WTC11 (cell line): ENCODE measurements around the gene STAU1. TPM values are rescaled to one million over a fixed set of nuclear protein-coding genes. Genes with fewer than 3 reads are reported as not detected.

Experiments
- ATAC-seq: fragments of 200-7000 bp; cut with Tn5 transposase; 2 replicates; pipeline ENCODE4 v1.10.0; 2021; ENCODE audit warnings: mild to moderate bottlenecking, moderate library complexity
- CTCF ChIA-PET: fragments of 300-600 bp; sonication (Branson Sonifier 250); formaldehyde crosslinking; loops from one replicate; lab custom pipeline; 2021; ENCODE audit warnings: antibody characterized with exemption; lab: Charles Lee
- POLR2A ChIA-PET: fragments of 350-600 bp; sonication (Branson Sonifier 250); formaldehyde crosslinking; loops from one replicate; lab custom pipeline; 2021; ENCODE audit warnings: antibody characterized with exemption; lab: Charles Lee
- DNase-seq: peaks from one replicate; pipeline ENCODE4 v3.0.0; 2021; ENCODE audit warnings: low spot score
- H3K27ac Mint-ChIP-seq: 2 replicates; pipeline ENCODE4 v1.8.0; 2021; ENCODE audit warnings: mixed read lengths
- H3K27me3 Mint-ChIP-seq: 2 replicates; pipeline ENCODE4 v1.8.0; 2021; ENCODE audit warnings: low read depth, mild to moderate bottlenecking, moderate library complexity, mixed read lengths
- H3K36me3 Mint-ChIP-seq: 2 replicates; pipeline ENCODE4 v1.8.0; 2021; ENCODE audit warnings: mixed read lengths
- H3K4me1 Mint-ChIP-seq: 2 replicates; pipeline ENCODE4 v1.8.0; 2022; ENCODE audit warnings: mixed read lengths
- H3K4me3 Mint-ChIP-seq: 2 replicates; pipeline ENCODE4 v1.8.0; 2021; ENCODE audit warnings: mild to moderate bottlenecking, moderate library complexity, mixed read lengths
- H3K9me3 Mint-ChIP-seq: 2 replicates; pipeline ENCODE4 v1.8.0; 2021; ENCODE audit warnings: mixed read lengths
- AR ChIP-seq: fragments of 250-450 bp; sonication (Bioruptor Pico); IDR thresholded peaks from 2 replicates; pipeline ENCODE4 v1.9.0; 2021; ENCODE audit warnings: mild to moderate bottlenecking
- ARID4B ChIP-seq: sonication (generic); formaldehyde crosslinking; IDR thresholded peaks from 2 replicates; pipeline ENCODE4 v1.8.0; 2023; ENCODE audit warnings: missing genetic modification reagents, mild to moderate bottlenecking, borderline replicate concordance
- CREB1 ChIP-seq: sonication (generic); formaldehyde crosslinking; IDR thresholded peaks from 2 replicates; pipeline ENCODE4 v1.8.0; 2023; ENCODE audit warnings: mild to moderate bottlenecking, missing genetic modification reagents
- E2F4 ChIP-seq: sonication (generic); formaldehyde crosslinking; IDR thresholded peaks from 2 replicates; pipeline ENCODE4 v1.8.1; 2022; ENCODE audit warnings: low read depth, mild to moderate bottlenecking, moderate library complexity, missing genetic modification reagents, borderline replicate concordance
- E2F5 ChIP-seq: sonication (generic); formaldehyde crosslinking; IDR thresholded peaks from 2 replicates; pipeline ENCODE4 v1.8.1; 2022; ENCODE audit warnings: mild to moderate bottlenecking, moderate library complexity, missing genetic modification reagents
- EMX1 ChIP-seq: fragments of 250-450 bp; sonication (Bioruptor Pico); IDR thresholded peaks from 2 replicates; pipeline ENCODE4 v1.8.0; 2021; ENCODE audit warnings: mild to moderate bottlenecking
- FOXJ3 ChIP-seq: sonication (generic); formaldehyde crosslinking; IDR thresholded peaks from 2 replicates; pipeline ENCODE4 v1.9.0; 2021; ENCODE audit warnings: missing genetic modification reagents, mild to moderate bottlenecking, borderline replicate concordance
- GRHL2 ChIP-seq: fragments of 250-450 bp; sonication (Bioruptor Pico); IDR thresholded peaks from 2 replicates; pipeline ENCODE4 v1.8.0; 2022; ENCODE audit warnings: mild to moderate bottlenecking, moderate library complexity; ENCODE audit not compliant: insufficient replicate concordance, severe bottlenecking
- GTF2I ChIP-seq: fragments of 250-450 bp; sonication (Bioruptor Pico); conservative IDR thresholded peaks from 2 replicates; pipeline ENCODE4 v1.4.0; 2021; ENCODE audit warnings: mild to moderate bottlenecking
- JUN ChIP-seq: sonication (generic); formaldehyde crosslinking; IDR thresholded peaks from 2 replicates; pipeline ENCODE4 v1.8.0; 2023; ENCODE audit warnings: mild to moderate bottlenecking, missing genetic modification reagents
- MAX ChIP-seq: sonication (generic); formaldehyde crosslinking; IDR thresholded peaks from 2 replicates; pipeline ENCODE4 v1.8.0; 2022; ENCODE audit warnings: mild to moderate bottlenecking, missing genetic modification reagents
- MLX ChIP-seq: sonication (generic); formaldehyde crosslinking; IDR thresholded peaks from 2 replicates; pipeline ENCODE4 v1.8.1; 2023; ENCODE audit warnings: mild to moderate bottlenecking, missing genetic modification reagents, moderate library complexity
- MXD4 ChIP-seq: fragments of 250-450 bp; sonication (Bioruptor Pico); IDR thresholded peaks from 2 replicates; pipeline ENCODE4 v1.8.0; 2021; ENCODE audit warnings: mild to moderate bottlenecking, moderate library complexity, borderline replicate concordance
- MYBL2 ChIP-seq: sonication (generic); formaldehyde crosslinking; IDR thresholded peaks from 2 replicates; pipeline ENCODE4 v1.8.1; 2023; ENCODE audit warnings: mild to moderate bottlenecking, moderate library complexity, missing genetic modification reagents
- NFYB ChIP-seq: sonication (generic); formaldehyde crosslinking; conservative IDR thresholded peaks from 2 replicates; pipeline ENCODE4 v1.8.0; 2022; ENCODE audit warnings: low read depth, missing genetic modification reagents
- OVOL2 ChIP-seq: fragments of 250-450 bp; sonication (Bioruptor Pico); IDR thresholded peaks from 2 replicates; pipeline ENCODE4 v1.9.0; 2021; ENCODE audit warnings: mild to moderate bottlenecking, borderline replicate concordance
- PRDM15 ChIP-seq: sonication (generic); formaldehyde crosslinking; IDR thresholded peaks from 2 replicates; pipeline ENCODE4 v1.8.0; 2022; ENCODE audit warnings: missing genetic modification reagents
- RELA ChIP-seq: sonication (generic); formaldehyde crosslinking; IDR thresholded peaks from 2 replicates; pipeline ENCODE4 v1.8.1; 2022; ENCODE audit warnings: missing genetic modification reagents, mild to moderate bottlenecking, borderline replicate concordance
- ZBTB21 ChIP-seq: sonication (generic); formaldehyde crosslinking; IDR thresholded peaks from 2 replicates; pipeline ENCODE4 v1.8.1; 2023; ENCODE audit warnings: mild to moderate bottlenecking, missing genetic modification reagents, borderline replicate concordance
- total RNA-seq: library from RNA; stranded (reverse); gene quantifications from 3 replicates; pipeline ENCODE4 v1.2.3, GENCODE V29; 2021

Gene STAU1
- total RNA-seq, 1 experiment from 2014 or later: 92.6 TPM

- H3K36me3 Mint-ChIP-seq: peaks cover 8% of the 10 kb centered on the region; the same call in 1 of the 2 replicates
- no peaks in the 10 kb centered on the region for H3K27me3 Mint-ChIP-seq
- H3K9me3 Mint-ChIP-seq: peaks cover 11% of the 10 kb centered on the region
- CTCF ChIA-PET: no interaction called here
- POLR2A ChIA-PET: no interaction called here
- no peak overlapping the region for H3K27ac Mint-ChIP-seq
- DNase-seq (no peak), ATAC-seq (no peak)
- no peak overlapping the region for H3K4me3 Mint-ChIP-seq
- no peaks in the 10 kb centered on the region for H3K4me1 Mint-ChIP-seq
- TF ChIP-seq PRDM15 (CRISPR knock-in tag) (no peak), OVOL2 (CRISPR knock-in tag) (no peak), E2F5 (no peak), EMX1 (CRISPR knock-in tag) (no peak), GRHL2 (CRISPR knock-in tag) (no peak), JUN (CRISPR knock-in tag) (no peak), CREB1 (CRISPR knock-in tag) (no peak), FOXJ3 (CRISPR knock-in tag) (no peak), ZBTB21 (CRISPR knock-in tag) (no peak), MYBL2 (no peak), MLX (CRISPR knock-in tag) (no peak), RELA (no peak), MAX (no peak)
Measured at GRCh38 chr20:49210757-49211110, 22.6 kb upstream of the STAU1 start.

- H3K27ac Mint-ChIP-seq: no peak overlapping the region
- H3K36me3 Mint-ChIP-seq: peaks cover 8% of the 10 kb centered on the region; the same call in 1 of the 2 replicates
- H3K9me3 Mint-ChIP-seq: peaks cover 11% of the 10 kb centered on the region
- ChIA-PET POLR2A (no interaction called here), CTCF (no interaction called here)
- no peak for ATAC-seq
- H3K27me3 Mint-ChIP-seq: no peaks in the 10 kb centered on the region
- no peaks in the 10 kb centered on the region for H3K4me1 Mint-ChIP-seq
- no peak for DNase-seq
- H3K4me3 Mint-ChIP-seq: no peak overlapping the region
- TF ChIP-seq NFYB (CRISPR knock-in tag) (no peak), FOXJ3 (CRISPR knock-in tag) (no peak), AR (CRISPR knock-in tag) (no peak), ARID4B (CRISPR knock-in tag) (no peak), MXD4 (no peak), E2F4 (no peak), GTF2I (CRISPR knock-in tag) (no peak)
Measured at GRCh38 chr20:49210101-49210756, 22.1 kb upstream of the STAU1 start.
